SKM-1 (cell line): ENCODE data around the gene TOR1A.
"Not testable (repeated sequence)": the region's sequence is repeated elsewhere in the genome, so short reads cannot be mapped to it uniquely, and the experiment has no call there.

Experiments
- DNase-seq: peaks from one replicate; lab custom pipeline; 2025; ENCODE audit not compliant: unreplicated experiment; lab: John Stamatoyannopoulos, UW

TOR1A gene

DNA sequence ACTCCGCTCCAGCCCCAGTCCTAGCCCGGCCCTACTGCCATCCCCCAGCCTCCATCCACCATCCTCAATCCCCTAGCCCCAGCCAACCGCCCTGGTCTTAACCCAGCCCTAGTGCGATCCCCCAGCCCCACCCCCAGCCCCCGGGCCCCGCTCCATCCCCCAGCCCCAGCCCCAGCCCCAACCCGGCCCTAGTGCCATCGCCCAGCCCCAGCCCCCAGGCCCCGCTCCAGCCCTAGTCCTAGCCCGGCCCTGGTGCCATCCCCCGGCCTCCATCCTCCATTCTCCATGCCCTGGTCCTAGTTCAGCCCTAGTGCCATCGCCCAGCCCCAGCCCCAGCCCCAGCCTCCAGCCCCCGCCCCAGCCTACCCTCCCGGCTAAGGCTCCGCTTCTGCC lies 398 bp downstream of the TOR1A start:
- DNase-seq = no peak

DNA sequence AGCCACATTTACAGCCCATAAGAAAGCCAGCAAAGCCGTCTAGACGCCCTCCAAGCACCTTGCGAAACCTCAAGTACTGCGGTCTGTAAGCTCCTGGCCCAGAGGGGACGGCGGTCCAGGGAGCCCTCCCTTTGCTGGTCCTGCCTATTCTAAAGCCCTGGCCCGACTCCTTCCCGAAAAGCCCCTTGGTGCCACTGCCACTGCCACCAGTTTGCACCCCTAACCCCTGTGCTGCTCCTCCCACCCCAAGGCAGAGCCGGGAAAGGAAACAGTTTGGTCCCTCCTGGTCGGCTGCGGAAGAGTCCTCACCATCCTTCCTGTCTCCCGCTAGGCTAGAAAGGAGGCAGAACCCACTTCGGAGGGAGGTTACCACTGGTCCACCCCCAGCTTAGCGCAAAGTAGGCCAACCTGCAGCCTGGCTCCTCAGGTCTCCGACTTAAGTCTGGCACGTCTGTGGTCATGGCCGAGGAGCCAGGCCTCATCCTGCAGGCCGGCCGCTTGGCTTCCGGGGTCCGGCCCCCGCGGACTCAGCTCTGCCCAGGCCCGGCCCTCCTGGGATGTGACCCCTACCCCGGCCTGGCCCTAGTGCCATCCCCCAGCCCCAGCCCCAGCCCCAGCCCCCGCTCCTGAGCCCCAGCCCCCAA lies 916 bp downstream of the TOR1A start:
- peak; percentile 53 for DNase-seq

DNA sequence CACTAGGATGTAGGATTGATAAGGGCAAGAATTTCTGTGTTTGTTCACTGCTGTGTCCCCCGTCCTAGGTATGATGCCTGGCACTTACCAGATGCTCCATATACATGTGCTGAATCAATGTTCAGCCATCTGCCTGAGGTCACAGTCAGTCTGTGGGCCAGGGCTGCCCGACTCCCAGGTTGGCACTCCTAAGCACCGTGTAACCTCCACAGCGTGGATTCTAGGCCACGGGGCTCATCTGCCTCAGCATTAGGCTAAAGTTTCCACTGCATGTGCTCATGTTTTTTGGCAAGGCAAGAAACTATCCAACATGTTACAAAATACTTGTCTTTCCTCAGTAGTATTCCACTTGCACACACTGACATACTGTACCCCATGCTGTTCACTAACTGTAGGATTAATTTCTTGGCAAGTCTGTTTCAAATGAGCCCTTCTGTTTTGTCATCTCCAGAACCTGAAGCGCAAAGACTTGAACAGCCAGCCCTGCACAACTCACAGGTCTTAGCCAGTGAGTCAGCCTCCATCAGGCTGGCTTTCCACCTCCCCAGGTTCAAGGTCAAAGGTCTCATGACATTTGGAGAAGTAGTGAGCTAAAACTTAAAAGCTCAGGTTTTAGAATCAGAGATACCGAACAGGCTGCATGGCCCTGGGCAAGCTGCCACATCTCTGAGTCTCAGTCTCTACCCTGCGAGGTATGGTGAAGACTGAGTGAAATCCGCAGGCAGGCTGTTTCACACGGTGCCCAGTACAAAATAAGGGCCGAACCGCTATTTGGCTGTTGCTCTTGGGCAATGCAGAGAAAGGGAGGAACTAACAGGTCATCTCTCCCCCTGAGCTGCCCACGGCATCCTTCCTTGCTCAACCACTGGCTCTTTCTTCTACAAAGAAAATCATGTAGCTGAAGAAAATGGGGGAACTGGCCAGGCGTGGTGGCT lies 7.2 kb downstream of the TOR1A start:
- peak; percentile 94 for DNase-seq

DNA sequence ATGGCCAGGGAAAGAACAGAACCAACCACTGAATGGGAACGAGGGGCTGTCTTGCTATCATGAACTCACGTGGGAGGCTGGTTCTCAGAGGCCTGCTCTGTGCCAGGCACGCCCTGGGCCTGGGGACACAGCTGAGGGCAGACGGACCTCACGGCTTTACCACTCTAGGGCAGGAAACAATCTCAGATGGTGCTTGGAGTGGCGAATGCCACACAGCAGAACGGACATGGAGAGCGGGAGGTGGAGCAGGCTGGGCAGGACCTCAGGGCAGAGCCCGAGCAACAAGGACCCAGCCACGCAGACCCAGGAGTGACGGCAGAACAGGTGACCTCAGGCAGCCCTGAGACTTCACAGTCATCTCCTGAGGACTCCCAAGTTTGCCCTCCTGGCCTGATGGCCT lies 8.7 kb downstream of the TOR1A start:
- no peak for DNase-seq

DNA sequence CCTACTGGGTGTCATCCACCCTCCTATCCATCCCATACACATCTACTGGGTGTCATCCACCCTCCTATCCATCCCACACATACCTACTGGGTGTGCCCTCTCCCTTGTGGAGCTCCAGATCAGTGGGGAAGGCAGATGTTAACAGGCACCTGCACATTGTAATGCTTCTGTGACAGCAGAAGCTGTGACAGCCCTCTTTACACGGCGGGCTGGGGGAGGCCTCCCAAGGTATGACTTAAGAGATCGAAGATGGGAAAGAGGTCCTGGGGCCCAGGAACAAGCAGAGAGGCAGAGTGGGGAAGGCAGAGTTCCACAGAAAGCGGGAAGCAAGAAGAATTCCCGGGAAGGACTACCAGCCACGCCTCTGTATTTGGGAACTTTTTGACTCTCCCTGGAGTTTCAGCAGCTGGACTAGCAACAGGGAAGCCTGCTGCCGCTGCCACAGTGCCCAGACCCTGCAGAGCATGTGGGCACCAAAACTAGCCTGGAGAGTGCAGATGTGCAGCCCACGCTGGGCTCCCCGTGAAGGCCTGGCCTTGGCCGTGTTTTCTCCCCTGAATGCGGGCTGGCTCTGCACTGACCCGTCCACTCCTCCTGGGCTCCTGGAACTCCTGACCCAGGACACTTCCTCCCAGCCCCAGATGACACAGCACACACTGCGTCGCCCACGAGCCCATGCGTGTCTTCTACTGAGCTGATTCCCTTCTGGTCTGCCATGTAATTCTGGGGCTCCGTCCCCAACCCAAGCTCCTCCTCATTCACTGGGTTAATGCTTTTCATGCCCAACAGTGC lies 9.3 kb downstream of the TOR1A start:
- DNase-seq = no peak

DNA sequence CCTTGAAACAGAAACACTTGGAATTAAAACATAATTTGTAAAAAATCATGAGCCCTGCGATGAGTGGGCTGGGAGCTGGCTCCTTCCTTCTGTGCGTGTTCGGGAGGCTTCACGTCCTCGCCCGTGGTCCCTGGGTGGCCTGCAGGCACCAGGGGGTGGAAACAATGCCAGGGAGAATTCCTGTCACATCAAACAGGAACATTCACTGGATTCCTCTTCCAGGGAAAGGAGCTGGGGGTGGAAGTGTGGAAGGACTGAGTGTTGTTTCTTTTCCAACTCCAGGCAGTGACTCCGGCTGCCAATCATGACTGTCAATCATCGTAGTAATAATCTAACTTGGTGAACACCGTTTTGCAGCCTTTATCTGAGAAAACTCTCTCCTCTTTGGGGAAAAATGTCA lies 10.3 kb downstream of the TOR1A start:
- no peak for DNase-seq

DNA sequence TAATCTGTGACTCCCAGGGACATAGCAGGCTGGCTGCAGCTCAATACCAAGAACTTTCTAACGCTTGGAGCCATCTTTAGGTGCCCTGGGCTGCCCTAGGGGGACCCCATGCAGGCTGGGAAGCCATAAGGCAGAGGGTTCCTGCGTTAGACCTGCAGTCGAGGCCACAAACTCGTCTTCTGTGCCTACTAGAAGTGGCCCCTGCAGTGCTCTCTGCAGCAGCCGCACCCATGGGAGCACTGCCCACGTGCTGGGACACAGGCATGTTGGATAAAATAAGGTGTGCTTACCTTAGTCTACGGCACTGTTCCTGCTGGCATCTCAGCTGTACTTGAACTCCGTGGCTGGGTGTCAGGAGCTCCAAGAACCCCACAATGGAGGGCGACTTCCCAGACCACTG lies 11.6 kb downstream of the TOR1A start:
- DNase-seq = no peak

DNA sequence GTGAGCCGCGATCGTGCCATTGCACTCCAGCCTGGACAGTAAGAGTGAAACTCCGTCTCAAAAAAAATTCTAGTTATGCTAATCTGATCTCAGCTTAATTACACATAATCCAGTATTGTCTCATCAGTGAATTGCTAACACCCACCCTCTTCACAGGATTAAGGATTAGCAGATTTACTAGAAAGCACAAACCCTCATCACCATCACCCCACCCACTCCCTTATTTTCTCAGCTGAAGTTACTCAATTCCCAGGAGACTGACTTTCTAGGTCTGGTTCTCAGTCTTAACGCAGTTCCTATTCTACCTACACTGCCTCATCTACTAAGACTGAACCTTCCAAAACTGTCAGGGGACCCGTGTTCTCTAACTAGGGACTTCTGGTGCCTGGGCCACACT lies 12.0 kb downstream of the TOR1A start:
- DNase-seq = no peak

DNA sequence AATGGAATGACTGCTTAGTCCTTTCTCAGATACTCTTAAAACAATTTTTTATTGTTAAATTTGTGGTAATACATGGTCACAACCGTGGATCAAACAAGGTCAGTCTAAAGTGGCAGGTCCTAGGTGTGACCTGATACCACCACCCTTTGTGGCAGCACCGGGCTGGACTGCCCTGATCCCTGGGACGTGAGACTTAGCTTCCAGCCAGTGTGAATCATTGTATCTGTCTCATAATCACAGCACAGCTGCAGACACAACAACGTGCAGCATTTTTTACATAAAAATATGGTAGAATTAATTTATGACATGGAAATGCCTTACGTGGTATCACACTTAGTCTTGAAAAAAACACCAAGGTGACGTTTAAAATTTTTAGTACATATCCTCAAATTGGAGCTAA lies 13.1 kb downstream of the TOR1A start:
- DNase-seq = no peak

DNA sequence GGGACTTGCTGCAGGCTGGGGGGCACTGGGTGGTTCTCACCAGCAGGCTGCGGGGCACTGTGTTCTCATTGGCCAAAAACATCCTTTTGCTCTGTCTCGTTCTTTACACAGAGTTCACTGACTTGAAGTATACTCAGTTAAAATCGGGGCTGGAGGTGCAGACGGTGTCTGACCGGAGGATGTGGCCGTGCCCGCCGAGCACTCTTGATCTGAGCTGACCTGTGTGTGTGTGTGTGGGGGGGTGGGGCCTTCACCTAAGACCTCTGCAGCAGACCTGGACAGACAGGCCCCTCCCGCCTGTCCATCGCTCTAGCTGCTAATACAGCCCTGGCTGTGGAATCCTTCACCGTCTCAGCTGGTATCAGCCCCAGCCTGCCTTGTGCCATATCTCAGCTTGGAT lies 13.8 kb downstream of the TOR1A start:
- DNase-seq = no peak

DNA sequence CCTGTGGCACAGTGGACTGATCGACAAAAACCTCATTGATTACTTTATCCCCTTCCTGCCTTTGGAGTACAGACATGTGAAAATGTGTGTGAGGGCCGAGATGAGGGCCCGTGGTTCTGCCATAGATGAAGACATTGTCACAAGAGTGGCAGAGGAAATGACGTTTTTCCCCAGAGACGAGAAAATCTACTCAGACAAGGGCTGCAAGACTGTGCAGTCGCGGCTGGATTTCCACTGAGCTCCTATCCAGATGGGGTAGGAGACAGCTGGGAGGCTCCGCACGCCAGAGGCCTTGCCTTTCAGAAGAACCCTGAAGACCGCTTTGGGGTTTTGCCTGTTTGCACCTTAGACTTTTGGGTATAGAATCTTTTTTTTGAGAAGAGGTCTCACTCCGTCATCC lies 14.6 kb downstream of the TOR1A start:
- no peak for DNase-seq

DNA sequence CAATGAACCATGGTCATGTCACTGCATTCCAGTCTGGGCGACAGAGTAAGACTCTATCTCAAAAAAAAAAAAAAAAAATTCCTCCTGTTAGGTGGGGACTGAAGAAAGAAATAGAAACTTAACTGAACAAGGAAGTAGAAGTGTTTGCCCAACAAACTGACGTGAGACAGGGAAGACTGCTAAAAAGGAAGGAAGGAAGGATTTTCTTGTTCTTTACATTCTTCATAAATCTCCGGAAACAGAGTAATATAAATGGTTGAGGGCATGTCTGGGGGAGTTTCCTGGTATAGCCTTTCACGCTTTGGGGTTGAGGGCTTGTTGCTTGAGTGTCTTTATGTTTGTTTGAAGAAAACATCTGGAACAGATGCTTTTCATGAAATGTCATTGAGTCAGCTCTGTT lies 17.9 kb downstream of the TOR1A start:
- DNase-seq = peak; percentile 55

DNA sequence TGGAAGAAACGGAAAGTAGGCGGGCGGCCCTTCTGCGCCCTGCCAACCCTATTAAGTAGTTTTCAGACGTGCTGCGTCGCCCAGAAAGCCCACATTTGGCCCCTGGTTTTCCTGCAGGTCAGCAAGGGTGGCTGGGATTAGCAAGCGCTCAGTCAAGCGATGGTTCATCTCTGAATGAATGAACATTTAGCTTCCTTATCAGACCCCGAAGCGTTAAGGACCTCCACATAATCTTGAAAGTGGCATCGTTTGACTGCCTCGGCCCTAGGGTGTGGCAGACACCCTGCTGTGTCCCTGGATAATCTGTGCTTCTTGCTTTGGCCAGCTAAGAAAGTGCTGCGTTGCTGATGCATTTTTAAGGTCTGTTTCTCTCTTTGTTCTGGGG lies 20.3 kb downstream of the TOR1A start:
- DNase-seq = no peak

DNA sequence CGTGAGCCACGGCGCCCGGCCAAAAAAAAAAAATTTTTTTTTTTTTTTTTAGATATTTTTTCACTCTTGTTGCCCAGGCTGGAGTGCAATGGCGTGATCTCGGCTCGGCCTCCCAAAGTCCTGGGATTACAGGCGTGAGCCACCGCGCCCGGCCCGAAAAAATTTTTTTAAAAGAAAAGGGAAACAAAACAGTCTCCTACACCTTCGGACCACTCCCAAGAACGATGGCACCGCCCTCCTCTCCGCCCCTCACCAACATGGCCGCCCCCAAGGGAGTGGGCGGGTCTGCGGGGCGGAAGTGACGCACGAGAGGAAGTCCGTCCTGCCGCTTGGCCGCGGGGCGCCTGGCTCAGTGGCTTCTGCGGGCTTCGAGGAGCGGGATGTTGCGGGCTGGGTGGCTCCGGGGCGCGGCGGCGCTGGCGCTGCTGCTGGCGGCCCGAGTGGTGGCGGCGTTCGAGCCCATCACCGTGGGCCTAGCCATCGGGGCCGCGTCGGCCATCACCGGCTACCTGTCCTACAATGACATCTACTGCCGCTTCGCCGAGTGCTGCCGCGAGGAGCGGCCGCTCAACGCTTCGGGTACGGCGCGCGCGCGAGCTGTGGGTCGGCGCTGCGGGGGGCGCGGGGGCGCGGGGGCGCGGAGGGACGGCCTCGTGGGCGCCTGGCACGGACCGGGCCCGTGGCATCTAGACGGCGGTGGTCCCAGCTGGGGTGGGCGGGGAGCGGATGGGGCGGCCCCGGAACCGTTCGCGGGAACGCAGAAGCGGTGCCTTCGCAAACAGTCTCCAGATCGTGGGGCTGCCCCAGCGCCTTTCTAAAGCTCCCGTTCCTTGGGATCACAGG lies 20.9 kb downstream of the TOR1A start, which contains the start of gene TOR1B:
TSS of gene TOR1B (plus strand) at position 352 of the 843 bp plus-strand sequence. CDS start at position 381, 29 bp downstream.
- peak; percentile 71 for DNase-seq

DNA sequence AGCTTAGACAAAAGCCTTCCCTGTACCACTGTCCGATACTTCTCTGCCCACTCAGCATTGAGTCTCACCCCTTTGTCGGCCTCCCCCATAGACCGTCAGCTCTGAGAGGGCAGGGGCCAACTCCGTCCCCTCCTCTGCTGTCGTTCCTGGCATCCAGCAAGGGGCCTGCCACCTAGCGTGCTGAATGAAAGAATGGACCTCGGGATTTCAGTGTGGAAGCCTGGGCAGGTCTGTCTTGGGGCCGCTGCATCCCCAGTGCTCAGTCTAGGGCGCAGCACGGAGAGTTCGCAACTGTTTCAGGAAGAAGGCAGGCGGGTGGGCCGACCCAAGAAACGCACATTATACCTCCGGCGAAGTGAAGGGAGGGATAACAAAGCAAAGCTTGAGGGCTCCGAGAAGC lies 22.4 kb downstream of the TOR1A start:
- DNase-seq = no peak

DNA sequence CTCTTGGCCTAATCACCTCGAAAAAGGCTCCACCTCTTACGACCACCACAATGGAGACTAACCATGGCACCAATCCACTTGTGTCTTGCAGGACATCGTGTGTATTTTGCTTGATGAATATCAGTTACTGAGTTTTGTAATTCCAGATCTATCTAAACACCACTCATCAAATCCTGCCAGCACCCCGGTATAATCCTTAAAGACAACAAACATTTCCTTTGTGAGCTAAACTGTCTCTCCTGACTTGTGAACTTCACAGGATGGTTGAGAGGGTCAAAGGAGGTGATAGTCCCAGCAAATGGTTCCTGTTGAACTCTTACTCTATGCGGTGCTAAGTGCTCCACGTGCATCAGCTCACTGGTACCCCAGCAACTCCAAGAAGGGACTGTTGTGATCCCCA lies 25.0 kb downstream of the TOR1A start:
- no peak for DNase-seq

DNA sequence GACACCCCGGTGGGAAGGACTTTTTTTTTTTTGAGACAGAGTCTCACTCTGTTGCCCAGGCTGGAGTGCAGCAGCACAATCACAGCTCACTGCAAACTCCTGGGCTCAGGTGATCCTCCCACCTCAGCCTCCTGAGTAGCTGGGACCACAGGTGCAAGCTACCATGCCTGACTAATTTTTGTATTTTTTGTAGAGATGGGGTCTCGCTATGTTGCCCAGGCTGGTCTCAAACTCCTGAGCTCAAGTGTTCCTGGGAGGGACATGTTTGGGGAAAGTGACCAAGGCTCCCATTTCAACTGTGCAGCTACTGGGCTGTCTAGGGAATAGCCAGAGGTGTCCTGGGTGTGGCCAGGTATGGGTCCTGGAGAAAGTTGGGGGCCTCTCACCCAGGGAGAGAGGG lies 27.9 kb downstream of the TOR1A start:
- DNase-seq = not testable (repeated sequence)

DNA sequence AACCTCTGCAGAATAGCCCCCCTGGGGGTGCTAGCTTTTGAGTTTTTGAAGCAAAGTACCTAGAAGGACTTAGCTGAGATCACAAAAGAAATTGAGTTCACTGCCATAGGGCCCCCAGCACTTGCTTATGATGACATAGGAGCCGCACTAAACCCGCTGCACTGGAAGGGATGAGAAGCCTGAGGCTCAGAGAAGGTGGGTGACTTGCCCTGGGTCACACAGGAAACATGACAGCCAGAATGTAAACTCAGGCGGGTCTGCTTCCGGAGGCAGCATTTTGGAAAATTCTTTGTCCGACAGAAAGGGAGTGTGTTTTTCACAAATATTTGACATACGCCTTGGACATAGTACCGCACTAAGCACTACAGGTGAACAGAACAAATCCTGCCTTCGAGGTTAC lies 29.4 kb downstream of the TOR1A start:
- DNase-seq = no peak

DNA sequence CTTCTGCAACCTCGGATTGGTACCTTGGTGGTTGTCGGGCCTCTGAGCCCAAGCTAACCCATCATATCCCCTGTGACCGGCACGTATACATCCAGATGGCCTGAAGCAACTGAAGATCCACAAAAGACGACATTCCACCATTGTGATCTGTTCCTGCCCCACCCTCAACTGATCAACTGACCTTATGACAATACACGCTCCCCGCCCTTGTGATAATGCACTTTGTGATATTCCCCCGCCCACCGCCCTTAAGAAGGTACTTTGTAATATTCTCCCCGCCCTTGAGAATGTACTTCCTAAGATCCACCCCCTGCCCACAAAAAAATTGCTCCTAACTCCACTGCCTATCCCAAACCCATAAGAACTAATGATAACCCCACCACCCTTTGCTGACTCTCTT lies 37.5 kb downstream of the TOR1A start:
- DNase-seq = no peak

DNA sequence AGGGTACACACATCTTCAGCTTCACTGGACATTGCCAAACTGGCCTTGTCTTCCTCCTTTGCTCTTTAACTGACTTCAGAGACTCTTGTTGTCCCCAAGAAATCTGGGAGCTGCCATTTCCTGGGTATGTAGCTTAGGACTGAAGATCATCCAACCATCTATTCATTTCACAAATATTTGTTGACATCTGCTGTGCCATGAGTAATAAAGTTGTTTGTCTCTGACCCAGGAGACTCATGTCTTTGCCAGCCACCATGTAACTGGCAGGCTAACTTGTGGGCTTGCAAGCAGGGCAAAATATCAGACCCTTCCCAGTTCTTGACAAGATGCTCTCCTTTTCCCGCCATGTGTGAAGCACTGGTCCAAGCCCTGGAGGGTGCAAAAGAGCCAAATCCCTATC lies 38.1 kb downstream of the TOR1A start:
- no peak for DNase-seq

DNA sequence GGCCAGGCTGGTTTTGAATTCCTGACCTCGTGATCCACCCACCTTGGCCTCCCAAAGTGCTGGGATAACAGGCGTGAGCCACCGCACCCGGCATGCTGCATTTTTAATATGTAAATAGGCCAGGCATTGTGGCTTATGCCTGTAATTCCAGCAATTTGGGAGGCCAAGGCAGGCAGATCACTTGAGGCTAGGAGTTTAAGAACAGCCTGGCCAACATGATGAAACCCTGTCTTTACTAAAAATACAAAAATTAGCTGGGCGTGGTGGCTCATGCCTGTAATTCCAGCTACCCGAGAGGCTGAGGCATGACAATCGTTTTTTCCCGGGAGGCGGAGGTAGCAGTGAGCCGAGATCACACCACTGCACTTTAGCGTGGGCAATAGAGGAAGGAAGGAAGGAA lies 39.0 kb downstream of the TOR1A start:
- not testable (repeated sequence) for DNase-seq
